GM12892 (cell line): ENCODE measurements around the gene PEMT.

Experiments
- POLR2A ChIP-seq: IDR thresholded peaks from 2 replicates; pipeline ENCODE4 v1.6.1; 2011; ENCODE audit warnings: low read depth, low read length, control low read depth
- POLR2AphosphoS5 ChIP-seq: IDR thresholded peaks from 2 replicates; pipeline ENCODE4 v1.6.1; 2011; ENCODE audit warnings: low read depth, low read length, control low read depth

DNA sequence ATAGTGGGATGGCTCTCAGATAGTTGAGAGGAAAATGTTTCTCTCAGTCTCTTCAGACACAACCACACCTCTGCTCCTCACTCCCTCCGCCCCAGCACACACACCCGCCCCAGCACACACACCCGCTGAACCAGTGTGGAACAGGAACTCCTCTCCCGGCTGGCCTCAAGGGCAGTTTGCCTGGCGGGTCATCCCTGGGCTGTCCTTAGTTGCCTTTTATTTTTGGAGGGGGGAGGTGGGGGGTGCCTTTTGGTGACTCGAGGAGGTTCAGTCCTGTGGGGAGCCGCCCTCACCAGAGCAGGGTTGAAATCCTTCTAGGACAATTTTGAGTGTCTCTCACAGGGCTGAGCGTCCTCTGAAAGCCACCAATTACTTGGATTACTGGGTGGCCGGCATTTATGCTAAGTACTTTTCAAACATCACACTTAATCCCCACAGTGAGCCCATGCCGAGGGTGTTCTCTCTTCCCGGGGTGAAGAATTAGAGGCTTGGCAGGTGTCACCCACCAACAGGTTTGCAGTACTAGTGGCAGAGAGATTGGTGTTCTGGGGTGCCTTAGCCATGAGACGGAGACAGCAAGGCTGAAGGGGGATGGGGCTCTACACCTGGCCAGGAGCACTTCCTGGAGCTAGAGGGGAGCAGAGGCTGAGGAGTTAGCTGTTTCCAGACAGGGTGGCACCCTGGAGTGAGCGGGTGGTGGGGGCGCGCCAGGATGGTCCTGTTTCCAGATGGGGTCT lies 98.1 kb downstream of the PEMT start:
- no peak for TF ChIP-seq POLR2A
- TF ChIP-seq POLR2AphosphoS5: no peak
